OCI-M2 (cell line): ENCODE data around the gene CLASP1.
A peak's percentile ranks its signal among the peaks of the same experiment; 100 is the strongest.

Experiments used
- DNase-seq: peaks from one replicate; lab custom pipeline; 2025; ENCODE audit not compliant: unreplicated experiment; lab: John Stamatoyannopoulos, UW

CLASP1 gene

GRCh38 chr2:121541495-121541894, 107.8 kb downstream of the CLASP1 start:
- no peak for DNase-seq

- no peak for DNase-seq
These were observed 109.4 kb downstream of the CLASP1 start for GRCh38 chr2:121539750-121540469.

GRCh38 chr2:121536850-121537557, 112.3 kb downstream of the CLASP1 start:
- DNase-seq = no peak

- DNase-seq = no peak
These were observed 112.9 kb downstream of the CLASP1 start for GRCh38 chr2:121536347-121536746.

GRCh38 chr2:121534007-121534406, 115.3 kb downstream of the CLASP1 start:
- no peak for DNase-seq

- DNase-seq = no peak
These were observed 116.4 kb downstream of the CLASP1 start for GRCh38 chr2:121532894-121533293.

- no peak for DNase-seq
These were observed 116.9 kb downstream of the CLASP1 start for GRCh38 chr2:121532347-121532766.

- peak; percentile 41 for DNase-seq
These were observed 119.0 kb downstream of the CLASP1 start for GRCh38 chr2:121530212-121530705.

- DNase-seq = no peak
These were observed 119.6 kb downstream of the CLASP1 start for GRCh38 chr2:121529439-121530211.

- no peak for DNase-seq
These were observed 122.1 kb downstream of the CLASP1 start for GRCh38 chr2:121527009-121527682.

- no peak for DNase-seq
These were observed 124.4 kb downstream of the CLASP1 start for GRCh38 chr2:121524685-121525425.

GRCh38 chr2:121521359-121521758, 127.9 kb downstream of the CLASP1 start:
- no peak for DNase-seq

GRCh38 chr2:121520641-121520994, 128.6 kb downstream of the CLASP1 start:
- no peak for DNase-seq

- no peak for DNase-seq
These were observed 129.3 kb downstream of the CLASP1 start for GRCh38 chr2:121519732-121520640.

- no peak for DNase-seq
These were observed 130.1 kb downstream of the CLASP1 start for GRCh38 chr2:121519153-121519552.

GRCh38 chr2:121513597-121514333, 135.5 kb downstream of the CLASP1 start:
- DNase-seq = no peak

GRCh38 chr2:121510857-121511256, 138.4 kb downstream of the CLASP1 start:
- no peak for DNase-seq

GRCh38 chr2:121506621-121507020, 142.6 kb downstream of the CLASP1 start:
- DNase-seq = no peak
